Measurements from ENCODE around the gene PRPH.
"Not testable (repeated sequence)": the region's sequence is repeated elsewhere in the genome, so short reads cannot be mapped to it uniquely, and the experiment has no call there.

Gene PRPH

DNA sequence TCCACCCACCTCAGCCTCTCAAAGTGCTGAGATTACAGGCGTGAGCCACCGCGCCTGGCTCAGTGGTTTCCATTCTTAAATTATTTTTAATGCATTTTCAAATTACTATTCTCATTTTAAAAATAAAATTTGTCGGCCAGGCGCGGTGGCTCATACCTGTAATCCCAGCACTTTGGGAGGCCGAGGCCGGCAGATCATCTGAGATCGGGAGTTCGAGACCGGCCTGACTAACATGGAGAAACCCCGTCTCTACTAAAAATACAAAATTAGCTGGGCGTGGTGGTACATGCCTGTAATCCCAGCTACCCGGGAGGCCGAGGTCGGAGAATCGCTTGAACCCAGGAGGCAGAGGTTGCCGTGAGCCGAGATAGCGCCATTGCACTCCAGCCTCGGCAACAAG lies 38.8 kb downstream of the PRPH start:
- H3K9me3 Mint-ChIP-seq; DNase-seq (ENCODE audit: low spot score in 2 of 2); H3K27ac Mint-ChIP-seq (ENCODE audit: low read depth); ATAC-seq (replicated peaks; ENCODE audit: extremely low read depth, poor library complexity, severe bottlenecking); H3K4me3 Mint-ChIP-seq; H3K36me3 Mint-ChIP-seq (ENCODE audit: insufficient read depth): not testable (repeated sequence)
- H3K27me3 Mint-ChIP-seq: peaks cover 55% of the 10 kb centered on the region
- H3K4me1 Mint-ChIP-seq: peaks cover 18% of the 10 kb centered on the region

- Mint-ChIP-seq H3K4me3 (no peak overlapping the region), H3K27ac (ENCODE audit: low read depth) (no peak overlapping the region), H3K9me3 (no peaks in the 10 kb centered on the region), H3K4me1 (peaks cover 18% of the 10 kb centered on the region), H3K27me3 (peaks cover 60% of the 10 kb centered on the region), H3K36me3 (ENCODE audit: insufficient read depth) (peaks cover 2% of the 10 kb centered on the region)
- ATAC-seq (replicated peaks; ENCODE audit: extremely low read depth, poor library complexity, severe bottlenecking): no peak
- DNase-seq (ENCODE audit: low spot score in 2 of 2): no peak
These were observed 39.3 kb downstream of the PRPH start for GRCh38 chr12:49334226-49334625.

DNA sequence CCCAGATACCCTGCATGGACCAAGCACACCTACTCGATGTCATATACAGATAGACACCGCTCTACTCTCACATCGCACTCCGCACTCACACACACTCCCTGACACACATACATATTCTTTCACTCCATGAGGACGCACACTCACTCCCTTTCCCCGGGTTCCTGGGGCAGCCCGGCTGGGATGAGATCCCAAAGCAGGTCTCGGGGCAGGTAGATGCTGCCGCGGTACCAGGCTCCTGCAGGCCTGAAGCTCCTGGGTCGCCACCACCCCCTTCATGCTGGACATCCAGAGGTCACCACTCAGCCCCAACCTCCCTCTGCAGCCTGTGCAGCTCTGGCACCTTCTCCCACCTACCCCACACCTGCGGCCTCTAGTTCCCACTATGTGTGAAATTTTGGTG lies 39.7 kb downstream of the PRPH start:
- ATAC-seq (replicated peaks; ENCODE audit: extremely low read depth, poor library complexity, severe bottlenecking) (no peak), DNase-seq (ENCODE audit: low spot score in 2 of 2) (no peak)
- peaks cover 18% of the 10 kb centered on the region for H3K4me1 Mint-ChIP-seq
- no peaks in the 10 kb centered on the region for H3K9me3 Mint-ChIP-seq
- peaks cover 64% of the 10 kb centered on the region for H3K27me3 Mint-ChIP-seq
- peaks cover 2% of the 10 kb centered on the region for H3K36me3 Mint-ChIP-seq (ENCODE audit: insufficient read depth)
- H3K27ac Mint-ChIP-seq (ENCODE audit: low read depth): no peak overlapping the region
- no peak overlapping the region for H3K4me3 Mint-ChIP-seq

DNA sequence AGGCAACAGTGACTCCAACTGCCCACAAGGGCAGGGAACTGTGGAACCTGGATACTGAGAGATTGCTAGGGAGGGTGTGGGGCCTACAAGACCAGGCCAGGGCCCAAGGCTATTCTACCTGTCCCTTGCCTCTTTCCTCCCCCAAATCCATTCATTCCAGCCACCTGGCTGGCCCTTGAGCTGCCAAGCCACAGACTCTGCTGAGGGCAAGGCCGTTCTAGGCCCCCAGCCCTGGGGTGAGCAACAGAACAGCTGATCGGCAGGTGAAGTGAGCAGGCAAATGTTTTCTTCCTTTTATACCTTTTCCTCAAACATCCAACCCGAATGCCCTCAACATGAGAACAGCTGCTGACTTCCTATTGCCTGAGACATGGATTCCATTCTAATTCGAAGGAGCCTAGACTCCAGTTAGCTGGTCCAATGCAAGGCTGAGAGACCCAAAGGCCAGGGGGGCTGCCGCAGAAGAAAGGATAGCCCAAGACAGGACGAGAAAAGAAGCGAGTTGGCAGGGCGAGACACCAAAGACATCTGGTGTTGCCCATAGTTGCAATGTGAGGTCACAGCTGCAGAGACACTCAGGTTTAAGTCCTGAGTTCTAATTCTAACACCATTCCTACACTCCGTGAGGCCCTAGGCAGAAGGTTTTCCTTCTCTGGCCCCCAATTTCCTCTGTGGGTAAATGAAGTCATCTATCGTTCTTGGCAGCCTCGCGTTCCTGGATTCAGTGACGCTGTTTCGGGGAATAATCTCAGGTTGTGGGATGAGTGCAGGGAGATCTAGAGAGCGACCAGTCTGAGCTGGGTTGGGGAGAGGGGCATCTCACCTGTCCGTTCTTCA lies 40.4 kb downstream of the PRPH start:
- Mint-ChIP-seq H3K4me3 (peak overlapping the region; percentile 10), H3K9me3 (no peaks in the 10 kb centered on the region), H3K27ac (ENCODE audit: low read depth) (no peak overlapping the region), H3K27me3 (peaks cover 69% of the 10 kb centered on the region), H3K36me3 (ENCODE audit: insufficient read depth) (peaks cover 2% of the 10 kb centered on the region), H3K4me1 (peaks cover 18% of the 10 kb centered on the region)
- no peak for DNase-seq (ENCODE audit: low spot score in 2 of 2)
- no peak for ATAC-seq (replicated peaks; ENCODE audit: extremely low read depth, poor library complexity, severe bottlenecking)

- H3K27me3 Mint-ChIP-seq: peaks cover 76% of the 10 kb centered on the region
- peak overlapping the region; percentile 10 for H3K4me3 Mint-ChIP-seq
- peaks cover 2% of the 10 kb centered on the region for H3K36me3 Mint-ChIP-seq (ENCODE audit: insufficient read depth)
- H3K9me3 Mint-ChIP-seq: no peaks in the 10 kb centered on the region
- ATAC-seq (replicated peaks; ENCODE audit: extremely low read depth, poor library complexity, severe bottlenecking) (no peak), DNase-seq (ENCODE audit: low spot score in 2 of 2) (no peak)
- H3K4me1 Mint-ChIP-seq: peaks cover 18% of the 10 kb centered on the region
- H3K27ac Mint-ChIP-seq (ENCODE audit: low read depth): no peak overlapping the region
These were observed 41.2 kb downstream of the PRPH start for GRCh38 chr12:49335955-49336644.

- H3K36me3 Mint-ChIP-seq (ENCODE audit: insufficient read depth): peaks cover 2% of the 10 kb centered on the region
- H3K4me1 Mint-ChIP-seq: peaks cover 18% of the 10 kb centered on the region
- DNase-seq (ENCODE audit: low spot score in 2 of 2) (peak; percentile 76 to 94), ATAC-seq (replicated peaks; ENCODE audit: extremely low read depth, poor library complexity, severe bottlenecking) (peak; percentile 82)
- no peak within 1 kb of the TSS for H3K27ac Mint-ChIP-seq (ENCODE audit: low read depth)
- peak within 1 kb of the TSS; percentile 58 for H3K4me3 Mint-ChIP-seq
- H3K27me3 Mint-ChIP-seq: peaks cover 75% of the 10 kb centered on the region
- no peaks in the 10 kb centered on the region for H3K9me3 Mint-ChIP-seq
These were observed 42.0 kb downstream of the PRPH start, which contains the start of gene C1QL4 for GRCh38 chr12:49336645-49337584. Gene C1QL4 (minus strand): TSS chr12:49337188. CDS start chr12:49336477, 711 bp downstream.

- Mint-ChIP-seq H3K4me3 (no peak overlapping the region), H3K4me1 (peaks cover 26% of the 10 kb centered on the region), H3K27me3 (peaks cover 60% of the 10 kb centered on the region), H3K27ac (ENCODE audit: low read depth) (no peak overlapping the region), H3K36me3 (ENCODE audit: insufficient read depth) (peaks cover 4% of the 10 kb centered on the region), H3K9me3 (no peaks in the 10 kb centered on the region)
- DNase-seq (ENCODE audit: low spot score in 2 of 2): no peak
- no peak for ATAC-seq (replicated peaks; ENCODE audit: extremely low read depth, poor library complexity, severe bottlenecking)
These were observed 44.0 kb downstream of the PRPH start for GRCh38 chr12:49338830-49339463.

GRCh38 chr12:49339464-49339861 lies 44.5 kb downstream of the PRPH start:
- no peak for ATAC-seq (replicated peaks; ENCODE audit: extremely low read depth, poor library complexity, severe bottlenecking)
- H3K27me3 Mint-ChIP-seq: peaks cover 56% of the 10 kb centered on the region
- peaks cover 4% of the 10 kb centered on the region for H3K36me3 Mint-ChIP-seq (ENCODE audit: insufficient read depth)

DNA sequence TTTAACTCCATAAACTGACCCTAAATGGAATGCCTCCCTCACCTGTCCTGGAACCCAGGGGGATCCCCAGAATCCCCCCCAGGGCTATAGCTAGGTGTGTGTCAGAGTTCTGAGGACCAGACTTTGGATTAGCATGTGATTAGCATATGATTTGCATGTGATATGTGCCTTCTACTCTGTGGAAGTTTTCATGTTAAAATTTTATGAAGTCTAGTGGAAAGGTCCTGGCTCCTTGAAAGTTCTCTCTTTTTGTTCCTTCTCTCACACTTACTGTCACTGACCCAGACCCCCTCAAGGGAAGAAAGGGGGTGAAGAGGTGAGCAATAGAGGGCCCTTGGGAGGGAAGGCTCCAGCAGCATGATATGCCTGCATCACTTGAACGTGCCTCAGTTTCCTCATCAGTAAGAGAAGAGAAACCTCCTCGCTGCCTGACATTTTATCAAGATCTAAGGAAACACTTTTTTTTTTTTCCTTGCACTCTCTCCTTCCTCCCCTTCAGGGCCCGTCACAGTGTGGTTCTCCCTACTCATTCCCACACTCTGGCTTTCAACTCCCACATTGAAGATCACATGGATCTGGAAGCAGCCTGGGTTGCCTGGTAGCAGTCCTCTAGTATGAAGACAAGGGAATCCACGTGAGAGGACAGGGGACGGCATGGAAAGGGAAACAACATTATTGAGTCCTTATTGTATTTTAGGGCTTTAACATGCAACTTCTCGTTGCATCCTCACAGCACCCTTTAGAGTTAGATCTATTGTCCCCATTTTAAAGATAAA lies 45.3 kb downstream of the PRPH start:
- Mint-ChIP-seq H3K36me3 (ENCODE audit: insufficient read depth) (peaks cover 4% of the 10 kb centered on the region), H3K27me3 (peaks cover 47% of the 10 kb centered on the region), H3K27ac (ENCODE audit: low read depth) (no peak overlapping the region), H3K4me3 (peak overlapping the region; percentile 72), H3K9me3 (no peaks in the 10 kb centered on the region), H3K4me1 (peaks cover 26% of the 10 kb centered on the region)
- DNase-seq (ENCODE audit: low spot score in 2 of 2): no peak
- no peak for ATAC-seq (replicated peaks; ENCODE audit: extremely low read depth, poor library complexity, severe bottlenecking)

More at GRCh38 chr12:49339464-49339861, 44.5 kb downstream of the PRPH start:
- DNase-seq (ENCODE audit: low spot score in 2 of 2): no peak
- H3K4me1 Mint-ChIP-seq: peaks cover 26% of the 10 kb centered on the region
- H3K27ac Mint-ChIP-seq (ENCODE audit: low read depth): no peak overlapping the region
- no peaks in the 10 kb centered on the region for H3K9me3 Mint-ChIP-seq
- no peak overlapping the region for H3K4me3 Mint-ChIP-seq

- Mint-ChIP-seq H3K27me3 (peaks cover 51% of the 10 kb centered on the region), H3K27ac (ENCODE audit: low read depth) (no peak overlapping the region), H3K36me3 (ENCODE audit: insufficient read depth) (peaks cover 10% of the 10 kb centered on the region), H3K4me3 (peak overlapping the region; percentile 72), H3K4me1 (peaks cover 34% of the 10 kb centered on the region), H3K9me3 (no peaks in the 10 kb centered on the region)
- ATAC-seq (replicated peaks; ENCODE audit: extremely low read depth, poor library complexity, severe bottlenecking): no peak
- DNase-seq (ENCODE audit: low spot score in 2 of 2): no peak
These were observed 46.2 kb downstream of the PRPH start for GRCh38 chr12:49340971-49341776.

DNA sequence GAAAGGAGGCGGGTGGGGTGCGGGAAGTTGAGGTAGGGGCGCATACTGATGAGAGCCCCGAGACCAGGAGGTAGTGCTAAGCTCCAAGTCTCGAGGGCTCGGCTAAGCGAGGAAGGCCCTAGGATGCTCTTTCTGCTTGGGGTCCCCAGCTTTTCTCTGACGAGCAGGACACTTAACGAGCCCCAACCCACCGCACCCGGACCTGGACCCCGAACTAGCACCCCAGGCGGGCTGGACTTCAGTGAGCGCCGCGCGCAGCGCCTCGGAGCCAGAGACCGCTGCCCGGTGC lies 46.8 kb downstream of the PRPH start:
- ATAC-seq (replicated peaks; ENCODE audit: extremely low read depth, poor library complexity, severe bottlenecking) (no peak), DNase-seq (ENCODE audit: low spot score in 2 of 2) (no peak)
- Mint-ChIP-seq H3K36me3 (ENCODE audit: insufficient read depth) (peaks cover 12% of the 10 kb centered on the region), H3K9me3 (no peaks in the 10 kb centered on the region), H3K4me3 (peak overlapping the region; percentile 72), H3K27me3 (peaks cover 54% of the 10 kb centered on the region), H3K27ac (ENCODE audit: low read depth) (no peak overlapping the region), H3K4me1 (peaks cover 39% of the 10 kb centered on the region)
